GM18951 (cell line): Measurements from ENCODE around the gene SMURF1.
"Not testable (repeated sequence)": the region's sequence is repeated elsewhere in the genome, so short reads cannot be mapped to it uniquely, and the experiment has no call there.

Experiments used
- POLR2A ChIP-seq: IDR thresholded peaks from 4 replicates; pipeline ENCODE4 v1.6.1; 2011; ENCODE audit warnings: mild to moderate bottlenecking; ENCODE audit not compliant: insufficient read length, insufficient read depth; ENCODE audit errors: extremely low read depth
- in situ Hi-C: fragments of 300-500 bp; cut with MboI; formaldehyde crosslinking; loops from one replicate; pipeline ENCODE4 v1.12.0; 2022; ENCODE audit warnings: low sequenced_read_pairs, mixed read lengths, inconsistent platforms; ENCODE audit not compliant: unreplicated experiment

SMURF1 gene

DNA sequence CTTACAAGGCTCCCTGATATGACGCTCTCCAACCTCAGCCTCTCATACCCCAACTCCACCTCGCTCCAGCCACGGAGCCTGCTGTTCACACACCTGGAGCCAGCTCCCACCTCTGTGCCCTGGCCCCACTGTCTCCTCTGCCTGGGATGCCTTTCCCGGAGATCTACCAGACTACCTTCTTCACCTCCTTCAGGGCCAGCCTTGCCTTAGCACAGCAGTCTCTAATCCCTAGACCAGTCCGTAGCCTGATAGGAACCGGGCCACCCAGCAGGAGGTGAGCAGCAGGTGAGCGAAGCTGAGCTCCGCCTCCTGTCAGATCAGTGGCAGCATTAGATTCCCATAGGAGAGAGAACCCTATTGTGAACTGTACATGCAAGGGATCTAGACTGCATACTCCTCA is 23.2 kb upstream of the SMURF1 start:
- in situ Hi-C loops = no loop called here
- no peak for TF ChIP-seq POLR2A

- in situ Hi-C loops = no loop called here
- no peak for TF ChIP-seq POLR2A
Measured at GRCh38 chr7:99165816-99166215, 21.9 kb upstream of the SMURF1 start.

DNA sequence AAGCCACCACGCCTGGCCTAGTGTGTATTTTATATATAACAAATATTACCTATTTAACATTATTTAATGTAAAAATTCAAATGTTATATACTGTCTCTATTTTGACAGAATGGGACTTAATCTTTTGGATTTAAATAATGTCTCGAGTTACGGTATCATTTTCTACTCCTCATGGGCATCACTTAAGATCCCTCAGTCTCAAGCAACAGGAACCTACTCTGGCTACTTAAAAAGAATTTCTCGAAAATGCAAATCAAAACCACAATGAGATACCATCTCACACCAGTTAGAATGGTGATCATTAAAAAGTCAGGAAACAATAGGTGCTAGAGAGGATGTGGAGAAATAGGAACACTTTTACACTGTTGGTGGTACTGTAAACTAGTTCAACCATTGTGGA is 19.8 kb upstream of the SMURF1 start:
- in situ Hi-C loops = not testable (repeated sequence)

- no peak for TF ChIP-seq POLR2A
- in situ Hi-C loops = no loop called here
Measured at GRCh38 chr7:99156649-99157048, 12.7 kb upstream of the SMURF1 start.

DNA sequence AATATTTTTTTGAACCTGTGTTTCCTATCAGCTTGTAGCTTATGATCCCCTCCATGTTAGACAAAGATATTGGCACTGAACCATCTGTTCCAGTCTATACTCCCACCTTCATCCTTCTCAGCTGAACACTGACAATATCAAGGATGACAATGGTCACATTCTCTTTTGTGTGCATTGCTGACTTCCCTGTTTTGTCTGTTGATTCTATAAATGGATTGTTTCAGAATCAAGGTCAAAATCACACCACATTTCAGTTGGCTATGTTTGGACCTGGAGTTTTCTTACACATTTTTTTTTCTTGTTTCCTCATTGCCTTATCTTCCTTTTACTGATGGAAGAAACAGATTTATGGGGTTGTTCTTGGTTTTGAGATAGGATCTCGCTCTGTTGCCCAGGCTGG is 11.3 kb upstream of the SMURF1 start:
- in situ Hi-C loops = no loop called here
- TF ChIP-seq POLR2A = no peak

GRCh38 chr7:99146979-99147378 is 3.1 kb upstream of the SMURF1 start:
- in situ Hi-C loops = no loop called here
- no peak for TF ChIP-seq POLR2A

DNA sequence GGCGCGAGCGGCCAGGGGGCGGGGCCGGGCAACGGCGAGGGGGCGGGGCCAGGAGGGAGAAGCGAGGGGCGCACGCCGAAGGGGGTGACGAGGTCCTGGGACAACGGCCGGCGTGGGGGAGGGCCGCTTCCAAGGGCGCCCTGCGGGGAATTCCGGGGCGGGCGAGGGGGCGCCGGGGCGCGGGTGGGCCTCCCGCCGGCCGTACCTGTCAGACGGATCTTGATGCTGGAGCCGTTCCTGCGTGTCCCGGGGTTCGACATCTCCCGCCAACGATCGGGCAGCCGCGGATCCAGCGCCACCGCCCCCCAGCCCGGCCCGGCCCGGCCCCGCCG is 421 bp downstream of the SMURF1 start:
- TF ChIP-seq POLR2A = no peak
- in situ Hi-C loops = no loop called here

GRCh38 chr7:99142727-99143520 is 984 bp downstream of the SMURF1 start:
- in situ Hi-C loops = no loop called here
- TF ChIP-seq POLR2A = no peak

GRCh38 chr7:99141841-99142726 is 1.8 kb downstream of the SMURF1 start:
- in situ Hi-C loops = no loop called here
- TF ChIP-seq POLR2A = no peak

DNA sequence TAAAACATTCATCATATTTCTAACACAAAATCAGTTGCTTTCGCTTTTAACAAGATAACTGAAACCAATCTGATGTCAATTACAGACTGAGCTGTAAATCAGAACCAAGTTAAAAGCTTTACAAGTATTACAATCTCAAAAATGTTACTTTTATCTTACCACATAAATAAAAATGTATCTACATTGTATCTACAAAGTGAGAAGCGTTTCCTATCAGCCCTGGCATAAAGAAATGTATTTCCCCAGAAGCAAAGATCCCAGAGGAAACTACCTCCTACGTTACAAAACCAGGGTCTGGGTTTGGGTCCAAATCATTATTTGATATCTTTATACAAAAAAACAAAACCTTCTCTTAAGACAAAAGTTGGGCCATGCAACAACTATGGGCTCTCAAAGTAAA is 2.6 kb downstream of the SMURF1 start:
- in situ Hi-C loops = no loop called here
- TF ChIP-seq POLR2A = no peak

DNA sequence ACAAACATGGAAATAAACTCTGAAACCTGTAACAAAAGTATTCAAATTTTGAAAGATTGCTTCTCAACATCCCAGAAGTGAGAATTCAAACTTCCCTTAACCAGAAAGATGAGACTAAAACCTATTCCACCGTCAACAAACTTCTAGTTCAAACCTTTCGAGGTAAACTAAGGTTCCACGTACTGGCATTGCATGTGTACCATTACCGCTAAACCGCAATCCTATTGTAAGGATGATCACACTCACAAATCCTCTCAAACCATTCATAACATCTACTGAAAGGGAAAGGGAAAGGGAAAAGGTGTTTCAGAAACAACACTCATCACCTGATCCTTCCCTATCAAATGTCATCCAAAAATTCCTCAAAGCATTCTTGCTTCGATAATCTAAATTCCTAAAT is 3.1 kb downstream of the SMURF1 start:
- in situ Hi-C loops = no loop called here
- TF ChIP-seq POLR2A = no peak

GRCh38 chr7:99139036-99139435 is 4.9 kb downstream of the SMURF1 start:
- no peak for TF ChIP-seq POLR2A
- in situ Hi-C loops = no loop called here

DNA sequence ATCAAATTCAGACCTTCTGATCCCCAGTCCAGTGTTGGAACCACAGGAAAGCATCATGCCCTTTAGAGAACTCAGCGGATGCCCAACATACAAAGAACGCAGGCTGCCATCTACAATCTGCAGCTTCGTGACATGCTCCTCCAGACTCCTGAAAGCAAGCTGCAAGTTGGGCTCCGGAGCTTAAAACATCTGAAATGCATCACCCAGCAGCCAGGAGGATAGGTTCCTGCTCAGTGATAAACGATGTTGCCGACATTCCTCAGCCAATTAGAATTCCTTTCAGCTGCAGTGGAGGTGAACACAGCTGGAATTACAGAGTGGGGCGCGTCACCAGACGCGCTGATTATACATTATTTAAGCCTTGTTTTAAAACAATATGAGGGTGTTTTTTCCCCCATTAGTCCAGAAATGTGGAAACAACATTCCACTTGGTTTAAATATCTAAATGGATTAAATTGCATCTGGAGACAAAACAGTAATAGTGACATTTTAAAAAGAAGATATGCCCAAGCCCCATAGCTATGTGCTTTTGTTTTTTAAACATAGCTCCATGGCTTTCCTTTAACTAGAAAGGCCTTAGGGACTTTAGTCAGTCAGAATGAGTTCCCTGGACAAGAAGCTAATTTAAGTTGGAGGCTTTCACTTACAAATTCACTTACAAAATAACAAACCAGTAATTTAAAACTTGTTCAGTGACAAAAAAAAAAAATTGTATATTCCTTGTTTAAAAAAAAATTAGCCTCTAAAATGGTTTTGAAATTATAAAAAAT is 6.3 kb downstream of the SMURF1 start:
- TF ChIP-seq POLR2A = no peak
- in situ Hi-C loops = no loop called here
